ENCODE results near the gene RAB22A.

RAB22A gene

GRCh38 chr20:58296051-58296837 lies 13.3 kb upstream of the RAB22A start:
- no peak for DNase-seq
- in situ Hi-C loops (cut with MboI; ENCODE audit: low pct_unique_long_range_greater_than_20kb, low sequenced_read_pairs): no loop called here

- no peak for DNase-seq
- in situ Hi-C loops (cut with MboI; ENCODE audit: low pct_unique_long_range_greater_than_20kb, low sequenced_read_pairs): no loop called here
Observed at GRCh38 chr20:58297394-58297793, 12.1 kb upstream of the RAB22A start.

GRCh38 chr20:58300321-58300720 lies 9.2 kb upstream of the RAB22A start:
- in situ Hi-C loops (cut with MboI; ENCODE audit: low pct_unique_long_range_greater_than_20kb, low sequenced_read_pairs): no loop called here
- DNase-seq: no peak

GRCh38 chr20:58303547-58303946 lies 6.0 kb upstream of the RAB22A start:
- DNase-seq: no peak
- in situ Hi-C loops (cut with MboI; ENCODE audit: low pct_unique_long_range_greater_than_20kb, low sequenced_read_pairs): no loop called here

GRCh38 chr20:58305061-58305460 lies 4.5 kb upstream of the RAB22A start:
- in situ Hi-C loops (cut with MboI; ENCODE audit: low pct_unique_long_range_greater_than_20kb, low sequenced_read_pairs): no loop called here
- no peak for DNase-seq

- peak; percentile 89 for DNase-seq
- in situ Hi-C loops (cut with MboI; ENCODE audit: low pct_unique_long_range_greater_than_20kb, low sequenced_read_pairs): no loop called here
Observed at GRCh38 chr20:58306421-58307261, 2.9 kb upstream of the RAB22A start.

GRCh38 chr20:58307270-58307669 lies 2.2 kb upstream of the RAB22A start:
- DNase-seq: no peak
- in situ Hi-C loops (cut with MboI; ENCODE audit: low pct_unique_long_range_greater_than_20kb, low sequenced_read_pairs): no loop called here

GRCh38 chr20:58308290-58308679 lies 1.2 kb upstream of the RAB22A start:
- no peak for DNase-seq
- in situ Hi-C loops (cut with MboI; ENCODE audit: low pct_unique_long_range_greater_than_20kb, low sequenced_read_pairs): no loop called here

GRCh38 chr20:58308680-58309527 lies 611 bp upstream of the RAB22A start:
- peak; percentile 19 for DNase-seq
- in situ Hi-C loops (cut with MboI; ENCODE audit: low pct_unique_long_range_greater_than_20kb, low sequenced_read_pairs): no loop called here

- DNase-seq: peak; percentile 27
- in situ Hi-C loops (cut with MboI; ENCODE audit: low pct_unique_long_range_greater_than_20kb, low sequenced_read_pairs): no loop called here
Observed at GRCh38 chr20:58310291-58310782, 822 bp downstream of the RAB22A start.

- in situ Hi-C loops (cut with MboI; ENCODE audit: low pct_unique_long_range_greater_than_20kb, low sequenced_read_pairs): no loop called here
- DNase-seq: no peak
Observed at GRCh38 chr20:58312836-58313235, 3.3 kb downstream of the RAB22A start.

GRCh38 chr20:58313396-58313795 lies 3.9 kb downstream of the RAB22A start:
- no peak for DNase-seq
- in situ Hi-C loops (cut with MboI; ENCODE audit: low pct_unique_long_range_greater_than_20kb, low sequenced_read_pairs): no loop called here

GRCh38 chr20:58321205-58321604 lies 11.7 kb downstream of the RAB22A start:
- in situ Hi-C loops (cut with MboI; ENCODE audit: low pct_unique_long_range_greater_than_20kb, low sequenced_read_pairs): no loop called here
- no peak for DNase-seq

- no peak for DNase-seq
- in situ Hi-C loops (cut with MboI; ENCODE audit: low pct_unique_long_range_greater_than_20kb, low sequenced_read_pairs): no loop called here
Observed at GRCh38 chr20:58322083-58322482, 12.6 kb downstream of the RAB22A start.

- no peak for DNase-seq
- in situ Hi-C loops (cut with MboI; ENCODE audit: low pct_unique_long_range_greater_than_20kb, low sequenced_read_pairs): no loop called here
Observed at GRCh38 chr20:58325912-58326311, 16.4 kb downstream of the RAB22A start.

GRCh38 chr20:58327211-58327610 lies 17.7 kb downstream of the RAB22A start:
- no peak for DNase-seq
- in situ Hi-C loops (cut with MboI; ENCODE audit: low pct_unique_long_range_greater_than_20kb, low sequenced_read_pairs): no loop called here

- in situ Hi-C loops (cut with MboI; ENCODE audit: low pct_unique_long_range_greater_than_20kb, low sequenced_read_pairs): no loop called here
- DNase-seq: no peak
Observed at GRCh38 chr20:58328836-58329235, 19.3 kb downstream of the RAB22A start.

- DNase-seq: no peak
- in situ Hi-C loops (cut with MboI; ENCODE audit: low pct_unique_long_range_greater_than_20kb, low sequenced_read_pairs): no loop called here
Observed at GRCh38 chr20:58329711-58330110, 20.2 kb downstream of the RAB22A start.

GRCh38 chr20:58330249-58330648 lies 20.7 kb downstream of the RAB22A start:
- in situ Hi-C loops (cut with MboI; ENCODE audit: low pct_unique_long_range_greater_than_20kb, low sequenced_read_pairs): no loop called here
- no peak for DNase-seq

Measured in KBM-7 (cell line).